Body of pancreas (tissue), 4 donors: ENCODE data around the gene TCP10L. TPM values are rescaled to one million over a fixed set of nuclear protein-coding genes. Genes with fewer than 3 reads are reported as not detected.

Source experiments
- ATAC-seq: fragments of 150-250 bp; one replicate; pipeline ENCODE4 v1.9.1; 2016
- DNase-seq, 4 donors: peaks; one replicate each; pipeline ENCODE4 v3.0.0-alpha.2; 2019
- H3K27ac ChIP-seq, 4 donors: fragments of 200-600 bp; sonication (generic); 1 replicate in 3 of 4; 2 replicates in 1 of 4; pipeline versions ENCODE4 v1.5.1 to v1.6.1; 2016 to 2019; ENCODE audit warnings: mild to moderate bottlenecking in 1 of 4, mixed read lengths in 1 of 4, moderate library complexity in 1 of 4
- H3K27me3 ChIP-seq, 2 donors: fragments of 200-600 bp; sonication (generic); one replicate each; pipeline ENCODE4 v1.6.0; 2016; ENCODE audit warnings: mild to moderate bottlenecking in 1 of 2
- H3K36me3 ChIP-seq, 2 donors: fragments of 200-600 bp; sonication (generic); replicated peaks in 1 of 2; 2 replicates each; pipeline ENCODE4 v1.5.1; 2016; ENCODE audit warnings: low read depth in 2 of 2; ENCODE audit not compliant: insufficient read depth in 1 of 2
- H3K4me1 ChIP-seq: fragments of 200-600 bp; sonication (generic); one replicate; pipeline ENCODE4 v1.6.0; 2016
- H3K4me3 ChIP-seq, 2 donors: fragments of 200-600 bp; sonication (generic); 1 replicate in 1 of 2; 2 replicates in 1 of 2; pipeline ENCODE4 v1.5.1; 2016 to 2019
- H3K9me3 ChIP-seq, 3 donors: fragments of 200-600 bp; sonication (generic); 1 replicate in 2 of 3; 2 replicates in 1 of 3; pipeline ENCODE4 v1.5.1; 2016
- CTCF ChIP-seq, 7 experiments: fragments of 450-650 bp in 4 of 7; fragments of 200-600 bp in 3 of 7; sonication (generic) in 3 of 7; IDR thresholded peaks; one replicate each; pipeline ENCODE4 v1.5.1; 2016 to 2019; ENCODE audit warnings: antibody characterized with exemption in 7 of 7
- POLR2A ChIP-seq, 3 donors: fragments of 450-650 bp; IDR thresholded peaks; one replicate each; pipeline ENCODE4 v1.6.1; 2016; ENCODE audit warnings: antibody characterized with exemption in 3 of 3, mild to moderate bottlenecking in 2 of 3
- WGBS, 2 donors: methylation state at CpG; one replicate each; pipeline ENCODE4 v1.1.5; 2017; 5-methylcytosine and 5-hydroxymethylcytosine counted together
- intact Hi-C: fragments of 100-400 bp; cut with DNase I; formaldehyde crosslinking; loops from one replicate; pipeline ENCODE4 v1.15.1; 2023
- total RNA-seq, 2 donors: library from RNA; depleted of rRNA; stranded (reverse); fragments of >200 nt; gene quantifications; one replicate each; pipeline ENCODE4 v1.1.0, GENCODE V29; 2016

Gene TCP10L
- total RNA-seq, 2 donors from 2014 or later = 0.26 TPM; not detected in 1

DNA sequence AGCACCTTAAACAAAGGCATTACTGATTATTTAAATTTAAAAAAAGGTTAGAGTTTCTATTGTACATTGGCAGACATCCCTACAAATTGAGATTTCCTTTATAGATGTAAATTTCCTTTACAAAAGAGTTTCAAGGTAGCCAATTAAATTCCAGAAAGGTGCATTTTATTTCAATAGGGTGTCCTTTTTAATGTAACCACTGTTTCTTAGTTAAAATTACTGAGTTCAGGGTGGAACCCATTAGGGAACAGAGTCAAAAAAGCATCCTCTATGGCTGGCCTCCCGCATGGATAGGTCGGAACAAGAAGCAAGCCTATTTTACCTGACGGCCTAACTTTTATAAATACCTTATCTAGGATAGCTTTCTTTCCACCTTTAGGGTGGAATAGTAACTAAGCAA is 24.4 kb downstream of the TCP10L start:
- Histone ChIP-seq H3K36me3 (no peaks in the 10 kb centered on the region), H3K27me3 (no peaks in the 10 kb centered on the region), H3K4me3 (no peak overlapping the region), H3K4me1 (no peaks in the 10 kb centered on the region), H3K9me3 (no peaks in the 10 kb centered on the region), H3K27ac (no peak overlapping the region)
- DNase-seq (no peak), ATAC-seq (no peak)
- TF ChIP-seq POLR2A (IDR thresholded peaks at IDR 0.05) (no peak), CTCF (IDR thresholded peaks at IDR 0.05) (no peak)
- intact Hi-C loops = no loop called here
- WGBS, 2 donors = 85 to 97% methylated on average over 3 of the region's 3 CpGs

GRCh38 chr21:32559006-32559610 is 26.2 kb downstream of the TCP10L start:
- DNase-seq (no peak), ATAC-seq (no peak)
- Histone ChIP-seq H3K9me3 (no peaks in the 10 kb centered on the region), H3K27me3 (no peaks in the 10 kb centered on the region), H3K4me1 (no peaks in the 10 kb centered on the region), H3K27ac (no peak overlapping the region), H3K4me3 (no peak overlapping the region), H3K36me3 (no peaks in the 10 kb centered on the region)
- intact Hi-C loops = no loop called here
- 83 to 85% methylated on average over 6 of the region's 6 CpGs for WGBS, 2 donors
- TF ChIP-seq CTCF (IDR thresholded peaks at IDR 0.05) = no peak

DNA sequence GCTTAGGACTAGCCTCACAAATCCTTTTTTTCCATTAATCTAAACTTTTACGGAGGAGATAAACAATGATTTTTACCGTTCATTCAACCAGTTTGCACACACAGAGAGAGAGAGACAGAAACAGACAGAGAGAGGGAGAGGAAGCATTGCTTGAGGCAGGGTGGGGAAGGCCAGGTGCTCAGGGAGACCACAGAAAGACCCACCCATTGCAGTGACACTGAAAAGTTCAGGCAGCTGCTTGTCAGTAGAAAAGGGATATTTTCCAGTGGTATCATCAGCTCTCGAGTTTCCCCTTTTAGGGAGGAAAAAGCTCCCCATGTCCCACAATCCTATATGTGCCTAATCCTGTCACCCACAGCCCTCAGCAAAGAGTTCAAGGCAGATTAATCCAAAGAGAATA is 27.2 kb downstream of the TCP10L start:
- intact Hi-C loops = no loop called here
- Histone ChIP-seq H3K36me3 (no peaks in the 10 kb centered on the region), H3K27me3 (no peaks in the 10 kb centered on the region), H3K27ac (no peak overlapping the region), H3K4me1 (no peaks in the 10 kb centered on the region), H3K9me3 (no peaks in the 10 kb centered on the region), H3K4me3 (no peak overlapping the region)
- no peak for ATAC-seq
- TF ChIP-seq CTCF (IDR thresholded peaks at IDR 0.05) = no peak
- no peak for TF ChIP-seq POLR2A (IDR thresholded peaks at IDR 0.05)
- no peak for DNase-seq
- WGBS, 2 donors = 70% methylated on average over 3 of the region's 3 CpGs

DNA sequence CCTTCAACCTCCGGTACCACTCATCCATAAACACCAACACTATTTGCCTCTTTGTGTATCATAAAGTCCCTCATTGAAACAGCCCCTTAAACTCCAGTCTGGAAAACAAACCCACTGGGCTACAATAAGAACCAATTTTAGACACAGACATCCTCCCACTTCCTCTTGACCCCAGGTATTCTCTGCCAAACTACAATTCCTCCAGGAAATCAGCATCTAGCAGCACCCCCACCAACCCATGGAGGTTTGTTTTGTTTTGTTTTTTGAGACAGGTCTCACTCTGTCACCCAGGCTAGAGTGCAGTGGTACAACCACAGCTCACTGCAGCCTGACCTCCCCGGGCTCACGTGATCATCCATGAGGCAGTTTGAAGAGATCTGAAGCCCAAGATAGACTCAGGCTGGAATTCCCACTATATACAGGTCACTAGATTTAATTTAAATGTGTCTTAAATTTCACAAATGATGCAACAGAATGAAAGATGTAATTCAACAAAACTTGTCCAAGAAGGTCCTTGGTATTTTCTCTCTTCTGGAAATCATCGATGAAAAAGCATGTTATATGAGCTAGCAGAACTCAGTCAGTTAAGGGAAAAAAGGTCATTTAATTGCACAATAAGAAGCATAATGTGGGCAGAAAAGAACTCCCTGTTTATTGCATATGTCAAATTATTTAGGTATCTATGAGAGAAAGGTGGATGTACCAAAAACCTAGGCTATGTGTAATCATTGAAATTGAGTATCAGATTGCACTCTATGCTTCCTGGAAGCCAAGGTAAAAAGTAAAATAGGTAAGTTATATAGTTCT is 30.3 kb downstream of the TCP10L start:
- WGBS, 2 donors = 84 to 91% methylated on average over 4 of the region's 4 CpGs

More for the DNA sequence above, 30.3 kb downstream of the TCP10L start:
- H3K9me3 ChIP-seq = no peaks in the 10 kb centered on the region
- no peaks in the 10 kb centered on the region for H3K36me3 ChIP-seq
- H3K27ac ChIP-seq = no peak overlapping the region
- H3K4me3 ChIP-seq = no peak overlapping the region
- ATAC-seq (no peak), DNase-seq (no peak)
- intact Hi-C loops = no loop called here
- TF ChIP-seq CTCF (IDR thresholded peaks at IDR 0.05) (no peak), POLR2A (IDR thresholded peaks at IDR 0.05) (no peak)
- H3K27me3 ChIP-seq = no peaks in the 10 kb centered on the region
- H3K4me1 ChIP-seq = no peaks in the 10 kb centered on the region
